ENCODE measurements around the gene TMEM91.

DNA sequence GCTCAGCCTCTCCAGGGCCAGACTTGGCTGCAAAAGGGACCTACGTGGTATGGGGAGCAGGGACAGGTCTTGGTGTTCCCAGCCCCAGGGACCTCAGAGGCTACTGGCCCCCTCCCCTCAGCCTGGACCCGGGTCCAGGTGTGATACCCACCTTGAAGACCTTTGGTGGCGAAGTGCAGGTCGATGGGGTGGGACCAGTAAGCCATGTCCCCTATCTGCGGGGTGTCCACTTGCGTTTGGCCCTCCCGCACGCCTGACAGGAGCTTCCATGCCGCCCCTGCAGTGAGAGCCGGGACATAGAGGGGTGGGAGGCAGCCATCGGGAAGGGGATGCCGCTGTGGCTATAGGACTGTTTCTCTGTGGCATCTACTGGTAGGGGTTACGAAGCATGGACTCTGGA is 18.6 kb upstream of the TMEM91 start:
- TF ChIP-seq, protein P1, sequence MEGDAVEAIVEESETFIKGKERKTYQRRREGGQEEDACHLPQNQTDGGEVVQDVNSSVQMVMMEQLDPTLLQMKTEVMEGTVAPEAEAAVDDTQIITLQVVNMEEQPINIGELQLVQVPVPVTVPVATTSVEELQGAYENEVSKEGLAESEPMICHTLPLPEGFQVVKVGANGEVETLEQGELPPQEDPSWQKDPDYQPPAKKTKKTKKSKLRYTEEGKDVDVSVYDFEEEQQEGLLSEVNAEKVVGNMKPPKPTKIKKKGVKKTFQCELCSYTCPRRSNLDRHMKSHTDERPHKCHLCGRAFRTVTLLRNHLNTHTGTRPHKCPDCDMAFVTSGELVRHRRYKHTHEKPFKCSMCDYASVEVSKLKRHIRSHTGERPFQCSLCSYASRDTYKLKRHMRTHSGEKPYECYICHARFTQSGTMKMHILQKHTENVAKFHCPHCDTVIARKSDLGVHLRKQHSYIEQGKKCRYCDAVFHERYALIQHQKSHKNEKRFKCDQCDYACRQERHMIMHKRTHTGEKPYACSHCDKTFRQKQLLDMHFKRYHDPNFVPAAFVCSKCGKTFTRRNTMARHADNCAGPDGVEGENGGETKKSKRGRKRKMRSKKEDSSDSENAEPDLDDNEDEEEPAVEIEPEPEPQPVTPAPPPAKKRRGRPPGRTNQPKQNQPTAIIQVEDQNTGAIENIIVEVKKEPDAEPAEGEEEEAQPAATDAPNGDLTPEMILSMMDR (IDR thresholded peaks at IDR 0.05; ENCODE audit: low read length), result no peak
- no peak for TF ChIP-seq EZH2 (IDR thresholded peaks at IDR 0.05; ENCODE audit: borderline replicate concordance, low read length)

All from OCI-LY1 (cell line).